GM21367 (cell line): ENCODE data around the gene PMM2.
A peak's percentile ranks its signal among the peaks of the same experiment; 100 is the strongest.
"Not testable (repeated sequence)": the region's sequence is repeated elsewhere in the genome, so short reads cannot be mapped to it uniquely, and the experiment has no call there.

ENCODE experiments used
- ATAC-seq: cut with Tn5 transposase; IDR thresholded peaks from one replicate; pipeline ENCODE4 v1.9.1; 2021; ENCODE audit not compliant: unreplicated experiment

PMM2 gene

GRCh38 chr16:8797364-8798173 is at the start of gene PMM2, which contains the start of gene TMEM186:
Gene PMM2, plus strand, starts transcription at chr16:8797839. Its CDS starts 44 bp downstream, at chr16:8797883.
Gene TMEM186, minus strand, starts transcription at chr16:8797639. Its CDS starts 25 bp downstream, at chr16:8797614.
- peak; percentile 94 for ATAC-seq

- not testable (repeated sequence) for ATAC-seq
Measured at GRCh38 chr16:8748944-8749343, 48.7 kb upstream of the PMM2 start.

GRCh38 chr16:8751481-8752311 is 45.9 kb upstream of the PMM2 start:
- no peak for ATAC-seq

- ATAC-seq = no peak
Measured at GRCh38 chr16:8752706-8753105, 44.9 kb upstream of the PMM2 start.

GRCh38 chr16:8753416-8754054 is 44.1 kb upstream of the PMM2 start:
- no peak for ATAC-seq

- ATAC-seq = no peak
Measured at GRCh38 chr16:8756755-8757154, 40.9 kb upstream of the PMM2 start.

- no peak for ATAC-seq
Measured at GRCh38 chr16:8758022-8758421, 39.6 kb upstream of the PMM2 start.

GRCh38 chr16:8760021-8760420 is 37.6 kb upstream of the PMM2 start:
- no peak for ATAC-seq

- ATAC-seq = no peak
Measured at GRCh38 chr16:8761078-8761477, 36.6 kb upstream of the PMM2 start.

GRCh38 chr16:8762254-8762653 is 35.4 kb upstream of the PMM2 start:
- ATAC-seq = no peak

GRCh38 chr16:8763083-8763482 is 34.6 kb upstream of the PMM2 start:
- ATAC-seq = no peak

GRCh38 chr16:8763899-8764298 is 33.7 kb upstream of the PMM2 start:
- ATAC-seq = no peak

- no peak for ATAC-seq
Measured at GRCh38 chr16:8764525-8765250, 33.0 kb upstream of the PMM2 start.

- ATAC-seq = no peak
Measured at GRCh38 chr16:8767176-8767575, 30.5 kb upstream of the PMM2 start.

- no peak for ATAC-seq
Measured at GRCh38 chr16:8768283-8768682, 29.4 kb upstream of the PMM2 start.

- ATAC-seq = no peak
Measured at GRCh38 chr16:8768692-8769091, 28.9 kb upstream of the PMM2 start.

- no peak for ATAC-seq
Measured at GRCh38 chr16:8773537-8773936, 24.1 kb upstream of the PMM2 start.

- ATAC-seq = no peak
Measured at GRCh38 chr16:8774208-8774607, 23.4 kb upstream of the PMM2 start.

GRCh38 chr16:8775359-8775758 is 22.3 kb upstream of the PMM2 start:
- no peak for ATAC-seq

GRCh38 chr16:8776129-8776584 is 21.5 kb upstream of the PMM2 start:
- no peak for ATAC-seq

GRCh38 chr16:8777217-8777616 is 20.4 kb upstream of the PMM2 start:
- no peak for ATAC-seq
